SIG-M5 treated with dmso at 0.1 percent for 504 hours (cell line): ENCODE measurements around the gene C4A.
"Not testable (repeated sequence)": the region's sequence is repeated elsewhere in the genome, so short reads cannot be mapped to it uniquely, and the experiment has no call there.

Source experiments
- DNase-seq: peaks from one replicate; lab custom pipeline; 2025; ENCODE audit not compliant: unreplicated experiment; lab: John Stamatoyannopoulos, UW

The C4A gene

DNA sequence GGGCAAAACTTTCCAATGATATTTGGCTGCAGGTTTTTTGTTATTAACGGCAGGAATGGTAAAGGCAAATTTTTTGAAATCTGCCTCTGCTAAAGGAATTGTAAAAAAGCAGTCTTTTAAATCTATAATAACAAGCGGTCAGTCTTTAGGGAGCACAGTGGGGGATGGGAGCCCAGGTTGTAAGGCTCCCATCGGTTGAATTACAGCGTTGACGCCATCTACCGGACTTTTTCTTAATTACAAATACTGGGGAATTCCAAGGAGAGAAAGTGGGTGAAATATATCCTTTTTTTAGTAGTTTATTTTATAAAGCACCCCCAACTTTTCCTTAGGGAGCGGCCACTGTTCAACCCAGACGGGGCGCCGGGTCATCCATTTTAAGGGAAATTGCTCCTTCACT lies 40.2 kb downstream of the C4A start:
- not testable (repeated sequence) for DNase-seq

DNA sequence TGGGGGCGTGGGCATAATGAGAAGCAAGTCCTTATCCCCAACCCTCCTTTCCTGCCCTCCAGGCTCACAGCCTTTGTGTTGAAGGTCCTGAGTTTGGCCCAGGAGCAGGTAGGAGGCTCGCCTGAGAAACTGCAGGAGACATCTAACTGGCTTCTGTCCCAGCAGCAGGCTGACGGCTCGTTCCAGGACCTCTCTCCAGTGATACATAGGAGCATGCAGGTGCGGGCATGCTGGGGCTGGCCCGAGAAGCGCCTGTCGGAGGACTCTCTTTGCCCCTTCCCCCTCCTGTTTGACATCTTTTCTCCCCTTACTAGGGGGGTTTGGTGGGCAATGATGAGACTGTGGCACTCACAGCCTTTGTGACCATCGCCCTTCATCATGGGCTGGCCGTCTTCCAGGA lies 46.8 kb downstream of the C4A start:
- not testable (repeated sequence) for DNase-seq

DNA sequence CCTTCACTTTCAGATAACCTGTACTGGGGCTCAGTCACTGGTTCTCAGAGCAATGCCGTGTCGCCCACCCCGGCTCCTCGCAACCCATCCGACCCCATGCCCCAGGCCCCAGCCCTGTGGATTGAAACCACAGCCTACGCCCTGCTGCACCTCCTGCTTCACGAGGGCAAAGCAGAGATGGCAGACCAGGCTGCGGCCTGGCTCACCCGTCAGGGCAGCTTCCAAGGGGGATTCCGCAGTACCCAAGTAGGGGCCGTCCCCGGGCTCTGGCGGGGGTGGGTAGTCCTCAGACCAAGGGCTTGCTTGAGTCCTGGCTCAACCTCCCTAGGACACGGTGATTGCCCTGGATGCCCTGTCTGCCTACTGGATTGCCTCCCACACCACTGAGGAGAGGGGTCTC lies 47.7 kb downstream of the C4A start:
- not testable (repeated sequence) for DNase-seq

DNA sequence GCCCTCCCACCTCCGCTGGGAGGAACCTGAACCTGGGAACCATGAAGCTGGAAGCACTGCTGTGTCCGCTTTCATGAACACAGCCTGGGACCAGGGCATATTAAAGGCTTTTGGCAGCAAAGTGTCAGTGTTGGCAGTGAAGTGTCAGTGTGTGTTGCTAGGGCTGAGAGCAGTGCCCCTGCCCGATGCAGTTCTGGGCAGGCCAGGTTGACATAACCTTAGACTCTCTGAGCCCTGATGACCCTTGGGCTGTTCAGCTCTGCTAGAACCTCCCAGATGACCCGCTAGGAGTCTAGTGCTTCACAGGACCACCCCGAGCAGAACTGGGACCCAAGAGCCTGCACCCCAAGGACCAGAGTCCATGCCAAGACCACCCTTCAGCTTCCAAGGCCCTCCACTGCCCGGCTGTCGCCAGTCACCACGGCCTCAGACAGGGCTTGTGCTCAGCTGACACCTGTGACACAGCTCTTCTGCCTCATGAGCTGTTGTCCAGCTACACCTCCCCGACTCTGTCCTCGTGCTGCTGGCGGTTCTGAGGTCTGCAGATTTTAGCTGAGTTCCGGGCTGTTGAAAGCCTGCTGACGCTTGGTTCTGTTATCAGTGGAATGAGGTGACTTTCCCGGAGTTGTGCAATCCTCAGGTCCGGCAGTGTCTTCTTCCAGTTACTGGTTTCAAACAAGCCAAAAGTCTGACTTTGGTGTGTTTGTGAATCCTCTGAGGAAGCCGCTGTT lies 53.6 kb downstream of the C4A start:
- not testable (repeated sequence) for DNase-seq

DNA sequence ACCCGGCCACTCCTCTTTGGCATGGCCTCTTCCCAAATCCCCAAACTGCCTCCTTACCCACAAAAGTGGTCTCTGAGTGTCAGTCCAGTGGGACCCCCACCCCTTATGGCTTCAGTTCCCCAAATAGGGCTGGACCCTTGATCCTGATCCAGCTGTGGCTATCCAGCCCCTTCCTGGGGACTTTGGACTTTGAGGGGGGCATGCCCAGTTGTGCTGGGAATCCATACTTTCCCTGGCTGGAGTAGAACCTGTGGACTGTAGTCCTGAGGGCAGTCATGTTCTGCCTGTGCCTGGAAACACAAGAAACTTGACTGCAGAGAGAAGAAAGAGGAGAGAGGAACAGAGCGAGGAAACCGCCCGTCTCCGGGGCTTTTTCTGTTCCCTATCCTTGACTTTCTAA lies 55.3 kb downstream of the C4A start:
- DNase-seq, result not testable (repeated sequence)

DNA sequence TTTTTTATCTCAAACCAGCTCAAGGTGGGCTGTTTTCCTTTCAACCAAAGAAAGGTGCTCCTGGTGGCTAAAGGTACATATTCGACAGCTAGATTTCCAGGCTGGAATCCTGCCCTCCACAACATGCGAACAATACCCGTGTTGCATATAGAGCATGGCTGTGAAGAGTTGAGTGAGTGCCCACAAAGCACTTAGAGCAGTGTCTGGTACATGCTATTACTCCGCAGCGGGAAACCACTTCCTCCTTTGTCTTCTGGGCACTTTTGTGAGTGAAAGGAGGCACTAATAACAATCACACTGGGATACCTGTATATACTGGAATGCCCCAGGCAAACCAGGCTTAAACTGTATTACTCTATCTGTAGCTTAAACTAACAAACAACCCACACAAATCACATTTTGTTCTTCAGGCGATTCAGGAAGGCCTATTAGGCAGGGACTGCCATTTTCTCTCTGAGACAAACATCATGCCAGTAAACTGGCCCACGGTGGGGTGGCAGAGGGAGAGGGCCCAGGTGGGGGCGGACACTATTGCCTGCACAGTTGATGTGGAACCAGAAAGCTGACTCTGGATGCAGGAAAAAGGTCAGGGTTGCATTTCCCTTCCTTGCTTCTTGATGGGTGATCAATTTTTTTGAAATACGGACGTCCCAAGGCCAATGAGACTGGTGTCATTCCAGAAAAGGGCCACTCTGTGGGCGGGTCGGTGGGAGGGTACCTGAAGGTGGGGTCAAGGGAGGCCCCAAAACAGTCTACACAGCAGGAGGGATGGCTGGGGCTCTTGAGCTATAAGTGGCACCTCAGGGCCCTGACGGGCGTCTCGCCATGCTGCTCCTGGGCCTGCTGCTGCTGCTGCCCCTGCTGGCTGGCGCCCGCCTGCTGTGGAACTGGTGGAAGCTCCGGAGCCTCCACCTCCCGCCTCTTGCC lies 56.0 kb downstream of the C4A start, which contains the start of gene CYP21A2:
Gene CYP21A2 (plus strand): TSS at position 818 of the 927 bp plus-strand sequence. CDS start 8 bp downstream, at position 826.
- DNase-seq, result not testable (repeated sequence)

DNA sequence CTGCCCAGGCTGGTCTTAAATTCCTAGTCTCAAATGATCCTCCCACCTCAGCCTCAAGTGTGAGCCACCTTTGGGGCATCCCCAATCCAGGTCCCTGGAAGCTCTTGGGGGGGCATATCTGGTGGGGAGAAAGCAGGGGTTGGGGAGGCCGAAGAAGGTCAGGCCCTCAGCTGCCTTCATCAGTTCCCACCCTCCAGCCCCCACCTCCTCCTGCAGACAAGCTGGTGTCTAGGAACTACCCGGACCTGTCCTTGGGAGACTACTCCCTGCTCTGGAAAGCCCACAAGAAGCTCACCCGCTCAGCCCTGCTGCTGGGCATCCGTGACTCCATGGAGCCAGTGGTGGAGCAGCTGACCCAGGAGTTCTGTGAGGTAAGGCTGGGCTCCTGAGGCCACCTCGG lies 57.0 kb downstream of the C4A start:
- not testable (repeated sequence) for DNase-seq

DNA sequence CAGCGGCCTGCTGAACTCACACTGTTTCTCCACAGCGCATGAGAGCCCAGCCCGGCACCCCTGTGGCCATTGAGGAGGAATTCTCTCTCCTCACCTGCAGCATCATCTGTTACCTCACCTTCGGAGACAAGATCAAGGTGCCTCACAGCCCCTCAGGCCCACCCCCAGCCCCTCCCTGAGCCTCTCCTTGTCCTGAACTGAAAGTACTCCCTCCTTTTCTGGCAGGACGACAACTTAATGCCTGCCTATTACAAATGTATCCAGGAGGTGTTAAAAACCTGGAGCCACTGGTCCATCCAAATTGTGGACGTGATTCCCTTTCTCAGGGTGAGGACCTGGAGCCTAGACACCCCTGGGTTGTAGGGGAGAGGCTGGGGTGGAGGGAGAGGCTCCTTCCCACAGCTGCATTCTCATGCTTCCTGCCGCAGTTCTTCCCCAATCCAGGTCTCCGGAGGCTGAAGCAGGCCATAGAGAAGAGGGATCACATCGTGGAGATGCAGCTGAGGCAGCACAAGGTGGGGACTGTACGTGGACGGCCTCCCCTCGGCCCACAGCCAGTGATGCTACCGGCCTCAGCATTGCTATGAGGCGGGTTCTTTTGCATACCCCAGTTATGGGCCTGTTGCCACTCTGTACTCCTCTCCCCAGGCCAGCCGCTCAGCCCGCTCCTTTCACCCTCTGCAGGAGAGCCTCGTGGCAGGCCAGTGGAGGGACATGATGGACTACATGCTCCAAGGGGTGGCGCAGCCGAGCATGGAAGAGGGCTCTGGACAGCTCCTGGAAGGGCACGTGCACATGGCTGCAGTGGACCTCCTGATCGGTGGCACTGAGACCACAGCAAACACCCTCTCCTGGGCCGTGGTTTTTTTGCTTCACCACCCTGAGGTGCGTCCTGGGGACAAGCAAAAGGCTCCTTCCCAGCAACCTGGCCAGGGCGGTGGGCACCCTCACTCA lies 57.7 kb downstream of the C4A start:
- DNase-seq, result not testable (repeated sequence)

DNA sequence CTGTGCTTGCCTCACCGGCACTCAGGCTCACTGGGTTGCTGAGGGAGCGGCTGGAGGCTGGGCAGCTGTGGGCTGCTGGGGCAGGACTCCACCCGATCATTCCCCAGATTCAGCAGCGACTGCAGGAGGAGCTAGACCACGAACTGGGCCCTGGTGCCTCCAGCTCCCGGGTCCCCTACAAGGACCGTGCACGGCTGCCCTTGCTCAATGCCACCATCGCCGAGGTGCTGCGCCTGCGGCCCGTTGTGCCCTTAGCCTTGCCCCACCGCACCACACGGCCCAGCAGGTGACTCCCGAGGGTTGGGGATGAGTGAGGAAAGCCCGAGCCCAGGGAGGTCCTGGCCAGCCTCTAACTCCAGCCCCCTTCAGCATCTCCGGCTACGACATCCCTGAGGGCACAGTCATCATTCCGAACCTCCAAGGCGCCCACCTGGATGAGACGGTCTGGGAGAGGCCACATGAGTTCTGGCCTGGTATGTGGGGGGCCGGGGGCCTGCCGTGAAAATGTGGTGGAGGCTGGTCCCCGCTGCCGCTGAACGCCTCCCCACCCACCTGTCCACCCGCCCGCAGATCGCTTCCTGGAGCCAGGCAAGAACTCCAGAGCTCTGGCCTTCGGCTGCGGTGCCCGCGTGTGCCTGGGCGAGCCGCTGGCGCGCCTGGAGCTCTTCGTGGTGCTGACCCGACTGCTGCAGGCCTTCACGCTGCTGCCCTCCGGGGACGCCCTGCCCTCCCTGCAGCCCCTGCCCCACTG lies 58.6 kb downstream of the C4A start:
- not testable (repeated sequence) for DNase-seq

DNA sequence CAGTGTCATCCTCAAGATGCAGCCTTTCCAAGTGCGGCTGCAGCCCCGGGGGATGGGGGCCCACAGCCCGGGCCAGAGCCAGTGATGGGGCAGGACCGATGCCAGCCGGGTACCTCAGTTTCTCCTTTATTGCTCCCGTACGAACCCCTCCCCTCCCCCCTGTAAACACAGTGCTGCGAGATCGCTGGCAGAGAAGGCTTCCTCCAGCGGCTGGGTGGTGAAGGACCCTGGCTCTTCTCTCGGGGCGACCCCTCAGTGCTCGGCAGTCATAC lies 59.1 kb downstream of the C4A start:
- DNase-seq, result not testable (repeated sequence)

DNA sequence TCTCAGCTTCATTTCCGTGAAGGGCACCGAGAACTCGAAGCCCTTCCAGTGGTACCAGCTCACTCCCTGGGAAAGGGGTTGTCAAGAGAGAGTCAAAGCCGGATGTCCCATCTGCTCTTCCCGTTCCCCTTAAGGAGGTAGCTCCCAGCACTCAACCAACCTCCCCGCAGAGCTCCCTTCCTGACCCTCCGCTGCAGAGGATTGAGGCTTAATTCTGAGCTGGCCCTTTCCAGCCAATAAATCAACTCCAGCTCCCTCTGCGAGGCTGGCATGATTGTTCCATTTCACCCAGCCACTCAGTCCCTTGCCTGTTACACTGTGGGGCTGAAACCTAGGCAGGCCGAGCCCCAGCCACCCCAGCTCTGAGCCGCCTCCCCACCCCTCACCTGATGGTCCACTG lies 59.5 kb downstream of the C4A start:
- not testable (repeated sequence) for DNase-seq

DNA sequence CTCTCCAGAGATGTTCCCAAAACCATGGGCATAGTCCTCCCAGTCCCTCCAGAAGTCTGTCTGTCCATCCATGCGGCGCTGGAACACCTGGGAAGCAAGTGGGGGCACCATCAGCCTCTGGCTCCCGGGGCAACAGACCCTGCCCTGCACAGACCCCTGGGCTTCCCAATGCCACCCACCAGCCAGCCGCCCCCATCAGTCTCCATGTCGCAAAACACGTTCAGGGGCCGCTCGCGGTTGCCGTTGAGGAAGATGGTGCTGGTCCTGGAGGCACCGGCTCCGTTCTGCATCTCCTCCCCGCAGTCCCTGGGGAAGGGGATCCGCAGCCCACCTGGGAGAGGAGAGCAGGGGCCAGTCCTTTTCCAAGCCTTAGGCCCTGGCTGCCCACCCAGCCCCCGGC lies 60.4 kb downstream of the C4A start:
- not testable (repeated sequence) for DNase-seq

DNA sequence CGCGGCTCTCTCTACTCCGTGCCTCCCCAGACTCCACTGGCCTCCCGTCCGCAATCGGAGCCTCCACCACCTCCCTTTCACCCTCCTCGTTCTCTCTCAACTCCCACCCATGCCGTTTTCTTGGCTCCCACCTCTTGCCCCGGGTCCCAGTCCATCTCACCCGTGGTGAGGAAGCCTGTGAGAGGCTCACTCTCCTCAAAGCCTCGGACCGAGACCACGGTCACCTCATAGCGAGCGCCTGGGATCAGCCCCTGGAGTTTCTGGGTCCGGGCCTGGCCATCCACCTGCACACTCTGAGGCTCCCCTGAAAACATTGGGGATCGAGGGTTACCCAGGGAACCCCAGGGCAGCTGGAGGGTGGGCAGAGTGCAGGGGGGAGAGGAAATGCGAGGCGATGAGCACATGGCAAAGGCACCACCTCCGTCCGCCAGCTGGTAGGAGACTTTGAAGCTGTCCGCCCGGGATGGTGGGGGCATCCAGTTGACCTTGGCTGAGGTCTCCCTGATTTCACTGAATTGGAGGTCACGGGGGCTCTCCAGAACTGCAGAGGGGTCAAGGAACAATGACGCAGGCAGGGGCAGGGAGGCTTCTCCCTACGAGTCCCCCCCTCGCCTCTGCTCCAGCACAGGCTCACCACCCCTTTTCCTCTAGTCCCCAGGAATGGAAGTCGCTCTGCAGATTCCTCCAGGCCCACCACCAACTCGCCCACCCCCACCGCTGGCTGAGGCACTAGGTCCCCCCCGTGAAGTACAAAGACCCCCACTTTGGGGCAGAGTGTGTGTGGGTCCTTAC lies 61.9 kb downstream of the C4A start:
- DNase-seq, result not testable (repeated sequence)

DNA sequence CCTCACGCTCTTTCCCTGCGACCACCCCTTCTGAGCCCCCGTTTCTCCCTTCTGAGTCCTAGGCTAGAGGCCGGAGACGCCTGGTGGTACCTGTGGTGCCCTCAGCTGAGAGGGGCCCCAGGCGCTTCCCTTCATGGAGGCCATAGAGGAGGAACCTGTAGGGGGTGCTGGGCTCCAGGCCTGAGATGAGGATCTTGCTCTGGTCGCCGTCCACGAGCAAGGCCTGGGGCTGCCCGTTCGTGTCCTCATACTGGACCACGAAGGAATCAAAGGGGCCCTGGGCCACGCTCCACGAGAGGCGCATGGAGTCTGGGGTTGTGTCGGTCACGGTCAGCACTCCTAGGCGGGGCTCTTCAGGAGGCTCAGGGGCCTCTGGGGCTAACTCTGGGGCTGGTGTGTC lies 63.1 kb downstream of the C4A start:
- DNase-seq, result not testable (repeated sequence)

DNA sequence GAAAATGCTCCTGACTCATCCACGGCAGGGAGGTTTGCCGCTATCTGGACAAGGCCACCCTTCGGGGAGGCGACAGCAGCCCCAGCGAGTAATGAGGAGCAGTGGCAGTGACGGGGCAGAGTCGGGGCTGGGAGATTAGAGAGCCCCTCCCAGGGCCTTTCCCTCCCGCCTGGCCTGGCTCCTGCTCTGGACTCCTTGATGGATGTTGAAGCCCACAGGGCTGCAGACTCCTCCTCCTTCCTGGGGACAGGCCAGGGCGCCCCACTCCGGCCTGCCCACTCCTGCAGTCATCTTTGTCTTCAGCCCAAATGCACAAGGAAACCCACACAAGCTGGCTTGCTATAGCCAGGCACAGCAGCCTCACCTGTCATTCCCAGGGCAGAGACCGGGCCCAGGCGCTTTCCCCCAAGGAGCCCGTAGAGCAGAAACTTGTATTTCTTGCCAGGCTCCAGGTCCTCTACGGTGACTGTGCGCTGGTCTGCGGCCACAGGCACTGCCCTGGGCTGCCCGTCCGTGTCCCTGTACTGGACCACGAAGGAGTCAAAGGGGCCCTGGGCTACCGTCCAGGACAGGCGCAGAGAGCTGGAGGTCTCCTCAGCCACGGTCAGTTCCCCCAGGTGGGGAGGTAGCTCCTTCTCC lies 64.1 kb downstream of the C4A start:
- DNase-seq, result no peak

DNA sequence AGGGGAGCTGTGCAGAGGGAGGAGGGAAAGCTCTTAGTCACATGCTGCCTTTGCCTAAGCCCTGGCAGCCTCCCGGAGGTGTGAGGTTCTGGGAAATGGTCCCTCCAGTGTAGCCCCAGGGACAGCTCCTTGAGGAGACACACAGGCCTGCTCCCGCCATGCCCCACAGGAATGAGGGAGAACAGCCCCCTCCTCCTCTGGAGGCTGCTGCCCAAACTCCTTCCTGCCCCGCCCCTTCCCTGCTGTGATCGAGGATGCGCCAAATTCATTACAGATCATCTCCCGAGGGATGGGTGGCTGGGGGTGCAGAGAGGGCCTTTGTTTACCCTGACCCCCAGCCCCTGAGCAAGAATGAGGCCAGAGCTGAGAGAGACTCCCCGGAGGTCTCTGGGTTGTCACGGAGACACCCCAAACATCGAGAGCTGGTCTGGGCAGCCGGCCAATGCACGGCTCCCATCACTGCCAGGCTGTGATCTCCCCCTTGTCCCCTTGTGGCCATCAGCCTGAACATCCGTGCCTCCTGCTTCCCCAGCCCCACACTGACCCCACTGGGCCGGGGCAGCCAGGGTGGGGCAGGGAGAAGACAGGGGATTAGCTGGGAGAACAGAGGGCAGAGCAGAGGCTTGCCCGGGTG lies 64.7 kb downstream of the C4A start:
- no peak for DNase-seq

DNA sequence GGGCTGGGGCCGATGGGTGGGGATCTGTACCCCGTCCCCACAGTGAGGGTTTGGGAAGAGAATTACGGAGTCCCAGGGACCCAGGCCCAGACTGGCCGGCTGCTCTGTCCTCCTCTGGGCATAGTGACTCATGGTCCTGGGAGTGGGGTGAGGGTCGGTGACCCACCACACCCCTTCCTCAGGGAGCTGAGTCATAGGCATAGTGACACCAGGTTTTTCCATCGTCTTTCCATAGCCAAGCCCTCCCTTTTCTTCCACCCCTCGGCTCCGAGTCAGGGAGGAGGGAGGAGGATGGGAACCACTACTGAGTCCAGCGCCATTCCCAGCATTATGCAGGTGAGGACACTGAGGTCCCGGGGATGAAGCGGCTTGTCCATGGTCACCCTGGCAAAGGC lies 65.2 kb downstream of the C4A start:
- no peak for DNase-seq

DNA sequence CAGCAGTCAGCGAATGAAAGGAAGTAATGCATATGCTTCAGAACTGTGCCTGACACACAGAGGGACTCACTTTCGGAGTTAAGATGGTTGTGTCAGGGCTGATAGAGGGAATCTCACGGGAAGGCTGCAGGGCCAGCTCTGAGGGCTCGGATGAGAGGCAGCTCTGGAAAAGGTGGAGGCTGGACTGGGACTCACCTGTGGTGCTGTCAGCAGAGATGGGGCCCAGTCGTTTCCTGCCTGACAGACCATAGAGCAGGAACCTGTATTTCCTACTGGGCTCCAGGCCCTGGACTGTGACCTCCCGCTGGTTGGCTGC lies 65.6 kb downstream of the C4A start:
- no peak for DNase-seq
